ENCODE results near the gene TMIGD1.
"Not testable (repeated sequence)": the region's sequence is repeated elsewhere in the genome, so short reads cannot be mapped to it uniquely, and the experiment has no call there.

The TMIGD1 gene

DNA sequence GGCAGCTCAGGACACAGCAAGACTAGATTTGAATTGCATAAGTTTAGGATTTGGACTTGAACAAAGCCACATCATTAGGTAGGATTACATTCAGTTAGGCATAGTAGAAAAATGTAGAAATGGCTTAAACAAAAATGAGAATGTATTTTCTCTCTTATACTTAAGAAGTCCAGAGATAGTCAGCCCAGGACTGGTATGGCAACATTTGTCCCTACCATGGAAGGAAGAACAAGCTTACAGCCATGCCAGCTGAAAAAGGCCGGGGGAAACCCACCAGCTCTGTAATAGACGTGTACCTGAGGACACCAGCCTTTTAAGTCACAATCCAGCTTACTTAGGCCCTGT is 11.2 kb upstream of the TMIGD1 start:
- H3K27me3 Mint-ChIP-seq = no peaks in the 10 kb centered on the region
- H3K4me3 Mint-ChIP-seq = no peak overlapping the region
- H3K4me1 Mint-ChIP-seq = peaks cover 14% of the 10 kb centered on the region
- H3K9me3 Mint-ChIP-seq = no peaks in the 10 kb centered on the region
- no peaks in the 10 kb centered on the region for H3K36me3 Mint-ChIP-seq
- H3K27ac Mint-ChIP-seq = no peak overlapping the region

DNA sequence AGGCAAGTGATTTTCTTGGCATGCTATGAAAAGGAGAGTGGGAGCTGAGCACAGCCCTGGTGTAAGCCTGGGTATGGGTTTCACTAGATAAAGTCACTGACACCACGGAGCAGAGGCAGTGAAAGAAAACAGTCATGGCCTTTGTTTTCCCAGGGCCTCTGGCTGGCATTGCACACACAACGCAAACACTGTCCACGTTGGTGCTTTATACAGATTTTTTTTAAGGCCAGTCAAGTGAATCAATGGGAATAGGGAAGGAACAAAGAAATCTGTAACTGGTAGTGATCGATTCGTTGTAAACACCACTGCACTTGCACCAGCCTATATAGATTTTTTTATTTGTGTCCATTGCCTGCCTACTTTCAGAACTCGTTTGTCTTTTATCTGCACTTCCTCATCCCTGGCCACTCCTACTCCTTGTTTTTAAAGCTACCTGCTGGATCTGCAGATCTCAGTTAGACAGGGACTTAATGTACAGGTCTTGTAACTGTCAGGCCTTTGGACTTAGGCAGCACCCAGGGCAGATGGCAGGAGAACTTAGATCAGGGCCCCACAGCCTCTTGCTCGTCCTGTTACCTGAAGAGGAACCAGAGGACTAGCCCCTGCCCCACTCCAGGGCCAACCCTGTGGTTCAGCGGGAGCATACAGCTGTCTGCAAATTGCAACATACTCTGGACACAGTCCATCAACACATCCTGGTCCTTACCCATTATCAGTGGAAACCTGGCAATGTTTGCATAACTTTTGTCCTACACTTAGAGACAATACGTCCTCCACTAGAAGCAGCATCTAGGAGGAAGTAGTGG is 10.6 kb upstream of the TMIGD1 start:
- Mint-ChIP-seq H3K36me3 (no peaks in the 10 kb centered on the region), H3K27ac (no peak overlapping the region), H3K9me3 (no peaks in the 10 kb centered on the region), H3K27me3 (no peaks in the 10 kb centered on the region), H3K4me3 (no peak overlapping the region), H3K4me1 (peaks cover 18% of the 10 kb centered on the region)

DNA sequence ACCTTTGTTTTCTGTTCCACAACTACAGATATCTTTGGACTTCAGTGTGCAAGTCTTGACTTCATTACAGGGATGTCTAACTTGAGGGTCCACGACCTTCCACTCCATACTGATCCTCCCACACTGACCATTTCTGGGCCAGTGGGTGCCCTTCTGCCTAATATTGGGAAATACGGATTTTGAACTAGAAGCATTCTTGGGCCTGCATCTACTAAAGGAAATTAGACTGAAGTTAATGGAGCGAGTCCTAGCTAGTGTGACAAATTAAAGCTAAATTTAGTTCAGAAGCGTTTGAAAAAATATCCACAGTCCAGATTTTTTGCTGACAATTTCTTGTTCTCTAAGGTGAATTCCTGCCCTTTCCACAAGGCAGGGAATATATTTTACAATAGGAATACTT is 9.9 kb upstream of the TMIGD1 start:
- H3K4me3 Mint-ChIP-seq = no peak overlapping the region
- H3K9me3 Mint-ChIP-seq = no peaks in the 10 kb centered on the region
- H3K27ac Mint-ChIP-seq = no peak overlapping the region
- peaks cover 18% of the 10 kb centered on the region for H3K4me1 Mint-ChIP-seq
- no peaks in the 10 kb centered on the region for H3K36me3 Mint-ChIP-seq
- no peaks in the 10 kb centered on the region for H3K27me3 Mint-ChIP-seq

DNA sequence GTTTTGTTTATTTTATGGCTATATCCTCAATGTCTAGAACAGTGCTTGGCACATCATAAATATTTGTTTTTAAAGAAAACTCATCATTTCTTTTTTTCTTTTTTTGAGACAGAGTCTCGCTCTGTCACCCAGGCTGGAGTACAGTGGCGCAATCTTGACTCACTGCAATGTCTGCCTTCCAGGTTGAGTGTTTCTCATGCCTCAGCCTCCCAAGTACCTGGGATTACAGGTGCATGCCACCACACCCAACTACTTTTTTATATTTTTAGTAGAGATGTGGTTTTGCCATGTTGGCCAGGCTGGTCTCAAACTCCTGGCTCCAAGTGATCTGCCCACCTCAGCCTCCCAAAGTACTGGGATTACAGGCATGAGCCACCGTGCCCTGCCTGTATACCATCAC is 9.4 kb upstream of the TMIGD1 start:
- H3K27ac Mint-ChIP-seq = not testable (repeated sequence)

GRCh38 chr17:30341703-30342249 is 7.9 kb upstream of the TMIGD1 start:
- H3K4me3 Mint-ChIP-seq = no peak overlapping the region
- no peaks in the 10 kb centered on the region for H3K36me3 Mint-ChIP-seq
- peak overlapping the region; percentile 0 for H3K27ac Mint-ChIP-seq

More for the DNA sequence above, 9.4 kb upstream of the TMIGD1 start:
- not testable (repeated sequence) for H3K27me3 Mint-ChIP-seq, H3K9me3 Mint-ChIP-seq, H3K4me3 Mint-ChIP-seq, H3K36me3 Mint-ChIP-seq
- peaks cover 18% of the 10 kb centered on the region for H3K4me1 Mint-ChIP-seq

DNA sequence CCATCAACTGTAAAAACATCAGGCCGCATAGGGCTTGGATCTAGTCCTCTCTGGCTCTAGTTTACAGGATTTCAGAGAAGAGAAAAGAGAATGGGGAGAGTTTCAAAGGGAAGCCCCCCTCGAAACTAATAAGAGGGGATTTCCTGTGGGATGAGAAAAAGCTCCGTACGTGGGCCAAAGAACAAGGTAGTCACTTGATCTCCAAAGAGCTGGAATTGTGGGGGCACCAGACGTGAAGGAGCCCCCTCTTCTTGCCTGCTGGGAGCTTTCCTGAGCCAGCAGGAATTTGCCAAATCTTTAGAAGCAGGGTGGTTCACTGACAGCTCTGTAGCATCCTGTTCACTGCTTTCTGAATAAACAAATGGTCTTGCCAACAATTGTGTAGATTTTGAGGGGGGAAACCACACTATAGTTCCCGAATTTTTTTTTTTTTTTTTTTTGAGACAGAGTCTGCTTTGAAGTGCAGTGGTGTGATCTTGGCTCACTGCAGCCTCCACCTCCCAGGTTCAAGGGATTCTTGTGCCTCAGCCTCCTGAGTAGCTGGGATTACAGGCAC is 7.0 kb upstream of the TMIGD1 start:
- Mint-ChIP-seq H3K27ac (no peak overlapping the region), H3K9me3 (no peaks in the 10 kb centered on the region), H3K4me1 (peaks cover 22% of the 10 kb centered on the region), H3K36me3 (no peaks in the 10 kb centered on the region), H3K27me3 (no peaks in the 10 kb centered on the region), H3K4me3 (no peak overlapping the region)

More at GRCh38 chr17:30341703-30342249, 7.9 kb upstream of the TMIGD1 start:
- peaks cover 18% of the 10 kb centered on the region for H3K4me1 Mint-ChIP-seq
- no peaks in the 10 kb centered on the region for H3K9me3 Mint-ChIP-seq
- no peaks in the 10 kb centered on the region for H3K27me3 Mint-ChIP-seq

- Mint-ChIP-seq H3K4me3 (no peak overlapping the region), H3K27ac (no peak overlapping the region), H3K36me3 (no peaks in the 10 kb centered on the region), H3K4me1 (peaks cover 27% of the 10 kb centered on the region), H3K27me3 (no peaks in the 10 kb centered on the region), H3K9me3 (no peaks in the 10 kb centered on the region)
Observed at GRCh38 chr17:30339086-30339485, 5.2 kb upstream of the TMIGD1 start.

DNA sequence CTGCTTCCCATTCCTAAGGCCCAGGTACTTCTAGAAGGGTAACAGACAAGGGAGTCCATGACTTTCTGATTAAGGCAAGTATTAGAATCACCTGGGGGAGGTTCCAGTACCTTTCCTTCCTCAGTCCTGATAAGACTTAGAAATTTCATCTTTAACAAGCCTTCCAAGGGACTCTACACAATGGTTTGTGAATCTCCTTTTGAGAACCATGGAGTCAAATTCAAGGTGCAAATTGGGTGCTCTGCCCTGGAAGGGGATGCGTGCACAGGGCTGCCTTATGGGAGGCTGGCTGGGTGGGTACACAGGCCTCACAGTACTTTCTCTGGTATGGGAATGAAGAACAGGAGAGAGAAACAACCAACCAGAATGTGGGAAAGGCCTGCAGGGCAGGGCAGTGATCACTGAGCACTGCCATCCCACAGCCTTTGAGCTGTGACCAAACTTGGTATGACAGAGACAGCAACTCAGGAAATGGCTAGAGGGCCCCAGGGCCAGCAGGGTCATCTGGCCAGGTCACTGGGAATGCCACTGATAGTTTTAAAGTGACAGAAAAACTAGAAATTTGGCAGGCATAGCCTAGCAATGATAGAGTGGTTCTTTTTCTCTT is 3.6 kb upstream of the TMIGD1 start:
- peaks cover 42% of the 10 kb centered on the region for H3K4me1 Mint-ChIP-seq
- H3K4me3 Mint-ChIP-seq = no peak overlapping the region
- H3K27me3 Mint-ChIP-seq = no peaks in the 10 kb centered on the region
- H3K36me3 Mint-ChIP-seq = no peaks in the 10 kb centered on the region
- H3K9me3 Mint-ChIP-seq = no peaks in the 10 kb centered on the region
- no peak overlapping the region for H3K27ac Mint-ChIP-seq

DNA sequence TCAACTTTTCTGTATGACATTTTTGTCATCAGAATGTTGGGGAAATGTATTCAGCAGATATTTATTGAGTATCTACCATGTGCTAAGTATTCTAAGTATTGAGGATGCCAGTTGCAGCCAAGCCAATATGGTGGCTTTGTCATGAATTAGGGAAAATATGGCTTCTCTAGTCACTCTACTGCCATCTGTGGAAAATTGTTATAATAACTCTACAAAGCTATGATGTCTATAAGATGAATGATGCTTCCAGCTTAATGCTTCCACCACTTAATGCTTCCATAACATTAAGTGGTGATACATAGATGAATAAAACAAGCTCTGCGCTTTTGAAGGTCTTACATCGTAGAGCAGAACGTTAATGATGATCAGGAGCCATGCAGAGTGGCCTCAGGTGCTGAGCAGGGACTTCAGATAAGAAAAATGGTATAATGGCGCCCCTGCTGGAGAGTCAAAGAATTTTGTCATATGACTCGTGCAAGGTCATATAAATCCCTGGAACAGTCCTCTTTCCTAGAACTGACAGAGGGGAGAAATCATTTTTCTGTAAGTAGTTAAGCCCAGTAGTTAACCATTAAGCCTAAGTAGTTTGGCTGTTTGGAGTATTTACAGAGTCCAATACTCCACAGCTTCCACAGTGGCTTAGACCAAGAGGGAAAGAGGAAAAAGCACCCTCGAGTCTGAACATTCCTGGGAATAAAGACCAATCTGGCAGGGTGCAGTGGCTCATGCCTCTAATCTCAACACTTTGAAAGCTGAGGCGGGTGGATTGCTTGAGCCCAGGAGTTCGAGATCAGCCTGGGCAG is 2.7 kb upstream of the TMIGD1 start:
- H3K9me3 Mint-ChIP-seq = no peaks in the 10 kb centered on the region
- no peaks in the 10 kb centered on the region for H3K36me3 Mint-ChIP-seq
- no peaks in the 10 kb centered on the region for H3K27me3 Mint-ChIP-seq
- H3K4me3 Mint-ChIP-seq = no peak overlapping the region
- peaks cover 51% of the 10 kb centered on the region for H3K4me1 Mint-ChIP-seq
- H3K27ac Mint-ChIP-seq = peak overlapping the region; percentile 41

DNA sequence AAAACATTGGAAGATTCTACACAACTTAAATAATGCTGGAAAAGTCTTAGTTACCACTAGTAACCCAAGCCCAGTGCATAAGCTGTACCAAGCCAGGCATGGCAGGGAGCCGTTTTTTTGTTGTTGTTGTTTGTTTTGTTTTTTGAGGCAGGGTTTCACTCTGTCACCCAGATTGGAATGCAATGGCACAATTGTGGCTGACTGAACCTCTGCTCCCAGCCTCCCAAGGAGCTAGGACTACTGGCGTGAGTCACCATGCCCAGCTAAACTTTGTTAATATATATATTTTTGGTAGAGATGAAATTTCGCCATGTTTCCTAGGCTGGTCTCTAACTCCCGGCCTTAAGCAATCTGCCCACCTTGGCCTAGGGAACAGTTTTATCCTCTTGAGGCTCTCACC is 564 bp upstream of the TMIGD1 start:
- H3K27ac Mint-ChIP-seq = peak overlapping the region; percentile 88
- H3K9me3 Mint-ChIP-seq = no peaks in the 10 kb centered on the region
- no peaks in the 10 kb centered on the region for H3K27me3 Mint-ChIP-seq
- H3K4me3 Mint-ChIP-seq = no peak overlapping the region
- H3K36me3 Mint-ChIP-seq = no peaks in the 10 kb centered on the region
- peaks cover 56% of the 10 kb centered on the region for H3K4me1 Mint-ChIP-seq

GRCh38 chr17:30332057-30332542 is 1.8 kb downstream of the TMIGD1 start:
- Mint-ChIP-seq H3K27me3 (no peaks in the 10 kb centered on the region), H3K36me3 (no peaks in the 10 kb centered on the region), H3K4me3 (peak overlapping the region; percentile 79), H3K9me3 (no peaks in the 10 kb centered on the region), H3K4me1 (peaks cover 60% of the 10 kb centered on the region), H3K27ac (peak overlapping the region; percentile 97)

- Mint-ChIP-seq H3K27ac (peak overlapping the region; percentile 30), H3K36me3 (no peaks in the 10 kb centered on the region), H3K9me3 (no peaks in the 10 kb centered on the region), H3K4me1 (peaks cover 58% of the 10 kb centered on the region), H3K4me3 (no peak overlapping the region), H3K27me3 (no peaks in the 10 kb centered on the region)
Observed at GRCh38 chr17:30326809-30327208, 7.0 kb downstream of the TMIGD1 start.

GRCh38 chr17:30324723-30325122 is 9.1 kb downstream of the TMIGD1 start:
- H3K36me3 Mint-ChIP-seq = no peaks in the 10 kb centered on the region
- peaks cover 44% of the 10 kb centered on the region for H3K4me1 Mint-ChIP-seq
- H3K27me3 Mint-ChIP-seq = no peaks in the 10 kb centered on the region
- H3K27ac Mint-ChIP-seq = no peak overlapping the region
- no peak overlapping the region for H3K4me3 Mint-ChIP-seq
- H3K9me3 Mint-ChIP-seq = no peaks in the 10 kb centered on the region

DNA sequence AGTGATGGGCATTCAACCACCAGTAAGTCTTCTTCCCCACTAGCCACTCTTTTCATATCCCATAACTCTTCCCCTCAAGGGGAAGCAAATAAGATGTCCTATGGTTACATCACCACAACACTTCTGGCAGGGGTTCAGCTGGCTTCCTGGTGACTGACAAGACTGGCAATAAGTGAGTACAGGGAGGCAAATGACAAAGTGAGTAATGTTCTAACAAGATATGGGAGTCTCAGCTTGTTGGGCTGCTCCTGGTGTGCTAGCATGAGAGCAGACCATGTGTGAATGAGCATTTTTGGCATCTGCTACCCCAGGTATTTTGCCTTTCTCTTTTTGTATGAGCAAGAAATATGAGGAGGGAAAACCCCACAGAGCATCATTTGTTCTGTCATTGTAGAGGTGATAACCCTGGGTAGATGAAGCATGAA is 9.9 kb downstream of the TMIGD1 start:
- H3K27ac Mint-ChIP-seq = peak overlapping the region; percentile 97
- peak overlapping the region; percentile 71 for H3K4me3 Mint-ChIP-seq
- no peaks in the 10 kb centered on the region for H3K9me3 Mint-ChIP-seq
- peaks cover 39% of the 10 kb centered on the region for H3K4me1 Mint-ChIP-seq
- H3K36me3 Mint-ChIP-seq = no peaks in the 10 kb centered on the region
- H3K27me3 Mint-ChIP-seq = no peaks in the 10 kb centered on the region

- Mint-ChIP-seq H3K27ac (peak overlapping the region; percentile 97), H3K4me1 (peaks cover 39% of the 10 kb centered on the region), H3K4me3 (peak overlapping the region; percentile 71), H3K36me3 (no peaks in the 10 kb centered on the region), H3K9me3 (no peaks in the 10 kb centered on the region), H3K27me3 (no peaks in the 10 kb centered on the region)
Observed at GRCh38 chr17:30323262-30323894, 10.5 kb downstream of the TMIGD1 start.
